Measurements from ENCODE around the gene CTNND2. TPM values are rescaled to one million over a fixed set of nuclear protein-coding genes. Genes with fewer than 3 reads are reported as not detected.

CTNND2 gene
- total RNA-seq, 1 experiment from 2014 or later, result 7.0 TPM

DNA sequence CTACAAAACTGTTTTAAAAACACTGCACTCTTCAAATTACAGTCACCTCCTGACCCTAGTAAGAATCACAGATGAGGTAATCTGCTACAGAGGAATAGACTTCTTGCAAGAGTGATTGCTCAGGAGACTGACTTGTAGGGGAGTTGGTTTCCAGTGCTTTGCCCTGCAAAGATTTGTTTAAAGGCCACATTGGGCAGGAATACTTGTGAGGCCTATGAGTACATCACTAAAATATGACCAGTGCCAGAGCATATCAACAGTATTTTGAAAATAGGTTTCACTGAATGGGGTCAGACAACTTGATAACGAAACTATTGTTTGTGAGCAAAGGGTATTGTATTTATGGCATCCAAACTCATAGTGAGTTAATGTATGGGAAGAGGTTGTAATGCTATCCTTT lies 21.5 kb upstream of the CTNND2 start:
- H2BK5ac ChIP-seq (ENCODE audit: insufficient read length, low read length), result no peak overlapping the region
- H3T11ph ChIP-seq (ENCODE audit: low read length), result no peak overlapping the region
- H4K5ac ChIP-seq (ENCODE audit: insufficient read length, low read depth, low read length), result no peak overlapping the region
- peaks cover 0 to 5% of the 10 kb centered on the region in 2 experiments; a peak in 3 of 4 replicates for H3K4me1 Mint-ChIP-seq
- H2BK15ac ChIP-seq (ENCODE audit: low read depth, low read length), result no peak overlapping the region
- H3K27me3 ChIP-seq (ENCODE audit: insufficient read depth, low read length), result no peaks in the 10 kb centered on the region
- no peak overlapping the region for H2AFZ ChIP-seq (ENCODE audit: low read length)
- no peak overlapping the region for H3K23ac ChIP-seq (ENCODE audit: insufficient read length, low read depth, low read length)
- H4K8ac ChIP-seq (replicated peaks; ENCODE audit: insufficient read length, low read depth, low read length), result no peak overlapping the region
- no peaks in the 10 kb centered on the region for H3K23me2 ChIP-seq (ENCODE audit: insufficient read length, low read depth, low read length, poor library complexity, severe bottlenecking)
- H3K9me3 ChIP-seq (ENCODE audit: control insufficient read depth, low read depth, low read length), result no peaks in the 10 kb centered on the region
- H3K9me3 Mint-ChIP-seq, result peaks cover 5 to 6% of the 10 kb centered on the region in 2 experiments; a peak in 4 of 5 replicates
- no peak overlapping the region for H3K9ac ChIP-seq (ENCODE audit: extremely low read depth, insufficient read length, low read length)
- H3K14ac ChIP-seq (ENCODE audit: insufficient read depth, low read length), result no peak overlapping the region
- TF ChIP-seq CTCF (conservative IDR thresholded peaks at IDR 0.05), result no peak
- no peak for DNase-seq
- H3K4me2 ChIP-seq (ENCODE audit: insufficient read depth, insufficient read length, low read length), result no peak overlapping the region
- H2BK20ac ChIP-seq (ENCODE audit: low read depth, low read length, poor library complexity, severe bottlenecking), result no peak overlapping the region
- no peak overlapping the region for H2AK5ac ChIP-seq (ENCODE audit: insufficient read length, low read length)
- H3K56ac ChIP-seq (ENCODE audit: insufficient read length, low read depth, low read length), result no peak overlapping the region
- H2BK120ac ChIP-seq (ENCODE audit: low read depth, low read length, poor library complexity, severe bottlenecking), result no peak overlapping the region
- whole genome bisulfite sequencing (ENCODE audit: extremely low coverage, insufficient read length, low lambda C conversion rate), result no CpG with 5 or more reads among the region's 1 CpG
- H3K27ac Mint-ChIP-seq, result no peak overlapping the region
- H3K79me1 ChIP-seq (ENCODE audit: insufficient read depth, low read depth, low read length, poor library complexity, severe bottlenecking), result no peaks in the 10 kb centered on the region
- no peaks in the 10 kb centered on the region for H3K27me3 Mint-ChIP-seq (ENCODE audit: low read depth)
- no peak overlapping the region for H2BK12ac ChIP-seq (ENCODE audit: insufficient read length, low read depth, low read length)
- H3K4me3 Mint-ChIP-seq, result no peak overlapping the region
- H3K27ac ChIP-seq (ENCODE audit: insufficient read length, low read depth, low read length), result no peak overlapping the region
- peaks cover 0 to 12% (median 0%) of the 10 kb centered on the region in 3 experiments; a peak in 4 of 7 replicates for H3K36me3 Mint-ChIP-seq (ENCODE audit: insufficient read depth in 1 of 3, low read depth in 3 of 3)
- no peak overlapping the region for H4K91ac ChIP-seq (ENCODE audit: insufficient read length, low read depth, low read length)
- no peaks in the 10 kb centered on the region for H4K20me1 ChIP-seq (ENCODE audit: control insufficient read depth, insufficient read depth, insufficient read length)
- no peak overlapping the region for H3K18ac ChIP-seq (ENCODE audit: insufficient read length, low read depth, low read length)
- no peaks in the 10 kb centered on the region for H3K79me2 ChIP-seq (ENCODE audit: insufficient read depth, low read length)
- no peak overlapping the region for H3K4ac ChIP-seq (ENCODE audit: low read depth, low read length)
- H3K4me1 ChIP-seq (ENCODE audit: insufficient read depth, low read length), result no peaks in the 10 kb centered on the region
